ENCODE measurements around the gene TRMU. TPM values are rescaled to one million over a fixed set of nuclear protein-coding genes. Genes with fewer than 3 reads are reported as not detected.
A peak's percentile ranks its signal among the peaks of the same experiment; 100 is the strongest.

Gene TRMU
- total RNA-seq, 3 donors from 2014 or later, result 40.5 to 41.5 (median 41.2) TPM

DNA sequence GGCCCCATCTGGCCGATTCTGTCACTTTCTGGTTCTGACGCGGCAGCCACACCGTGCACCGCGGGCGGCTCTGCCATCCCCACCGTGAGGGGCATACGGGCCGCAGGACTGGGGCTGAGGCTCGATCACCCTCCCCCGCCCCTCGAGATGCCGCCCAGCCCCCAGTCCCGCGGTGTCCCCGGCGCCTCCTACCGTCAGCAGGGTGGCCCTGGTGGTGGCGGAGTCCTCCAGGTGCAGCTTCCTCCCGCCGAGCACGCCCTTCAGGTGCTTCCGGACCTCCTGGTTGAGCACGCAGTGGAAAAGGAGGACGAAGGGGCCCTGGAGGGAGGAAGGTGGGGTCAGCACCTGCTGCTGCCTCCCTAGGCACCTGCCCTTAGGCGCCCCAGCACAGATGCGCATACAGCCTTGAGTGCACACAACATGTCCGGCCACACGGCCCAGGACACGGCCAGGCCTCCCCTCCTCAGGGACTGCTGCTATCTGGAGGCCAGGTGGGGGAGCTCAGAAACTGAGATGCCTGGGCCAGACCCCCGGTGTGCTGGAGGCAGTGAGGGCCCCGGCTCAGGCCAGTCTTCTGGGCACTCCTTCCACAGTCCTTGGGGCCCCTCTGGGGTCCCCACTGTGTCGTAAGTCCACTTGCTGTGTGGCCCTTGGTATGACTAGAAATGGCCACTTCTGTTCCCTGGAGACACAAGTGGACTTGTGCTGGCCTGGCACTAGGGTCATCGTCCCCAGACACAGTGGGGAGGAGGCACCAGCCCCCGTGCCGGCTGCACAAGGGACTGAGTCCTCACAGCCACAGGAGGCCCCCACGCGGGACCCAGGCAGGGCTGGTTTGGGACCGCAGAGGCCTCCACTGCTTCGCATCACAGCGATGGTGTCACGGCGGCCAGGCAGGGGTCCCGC, 31.5 kb downstream of the TRMU start:
- Histone ChIP-seq H3K4me3 (no peak overlapping the region), H3K36me3 (ENCODE audit: low read depth) (no peaks in the 10 kb centered on the region), H3K9me3 (no peaks in the 10 kb centered on the region), H3K4me1 (ENCODE audit: low read depth) (peaks cover 8% of the 10 kb centered on the region)
- TF ChIP-seq, protein P1, sequence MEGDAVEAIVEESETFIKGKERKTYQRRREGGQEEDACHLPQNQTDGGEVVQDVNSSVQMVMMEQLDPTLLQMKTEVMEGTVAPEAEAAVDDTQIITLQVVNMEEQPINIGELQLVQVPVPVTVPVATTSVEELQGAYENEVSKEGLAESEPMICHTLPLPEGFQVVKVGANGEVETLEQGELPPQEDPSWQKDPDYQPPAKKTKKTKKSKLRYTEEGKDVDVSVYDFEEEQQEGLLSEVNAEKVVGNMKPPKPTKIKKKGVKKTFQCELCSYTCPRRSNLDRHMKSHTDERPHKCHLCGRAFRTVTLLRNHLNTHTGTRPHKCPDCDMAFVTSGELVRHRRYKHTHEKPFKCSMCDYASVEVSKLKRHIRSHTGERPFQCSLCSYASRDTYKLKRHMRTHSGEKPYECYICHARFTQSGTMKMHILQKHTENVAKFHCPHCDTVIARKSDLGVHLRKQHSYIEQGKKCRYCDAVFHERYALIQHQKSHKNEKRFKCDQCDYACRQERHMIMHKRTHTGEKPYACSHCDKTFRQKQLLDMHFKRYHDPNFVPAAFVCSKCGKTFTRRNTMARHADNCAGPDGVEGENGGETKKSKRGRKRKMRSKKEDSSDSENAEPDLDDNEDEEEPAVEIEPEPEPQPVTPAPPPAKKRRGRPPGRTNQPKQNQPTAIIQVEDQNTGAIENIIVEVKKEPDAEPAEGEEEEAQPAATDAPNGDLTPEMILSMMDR (IDR thresholded peaks at IDR 0.05), result no peak
- DNase-seq (peak in 2 of 3 donors; percentile 10 to 59), ATAC-seq (no peak)
- intact Hi-C loops (cut with DNase I, micrococcal nuclease), result loop anchor here in 1 of 2 donors (5.0 kb wide), 1 partner anchor 175 kb away; no protein-coding TSS in a partner anchor

DNA sequence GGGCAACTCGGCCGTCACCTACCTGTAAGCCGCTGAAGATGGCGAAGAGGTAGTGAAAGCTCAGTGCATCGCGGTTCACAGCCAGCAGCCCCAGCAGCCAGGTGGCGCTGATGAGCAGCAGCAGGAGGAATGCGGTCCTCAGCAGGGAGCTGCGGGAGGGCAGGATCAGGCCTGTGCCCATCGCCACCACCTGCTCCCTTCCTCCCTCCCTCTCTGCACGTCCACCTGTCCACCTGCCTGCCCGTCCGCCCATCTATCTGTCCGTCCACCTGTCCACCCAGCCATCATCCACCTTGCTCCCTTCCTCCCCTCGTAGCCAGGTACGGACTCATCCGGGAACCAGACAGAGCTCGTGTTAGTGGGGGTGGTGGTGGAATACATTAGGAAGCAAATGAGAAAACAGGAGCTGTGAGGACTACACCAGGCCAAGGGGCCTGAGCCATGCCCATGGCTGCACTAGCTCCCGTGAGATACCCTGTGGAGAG, 32.2 kb downstream of the TRMU start:
- Histone ChIP-seq H3K36me3 (ENCODE audit: low read depth) (no peaks in the 10 kb centered on the region), H3K4me3 (no peak overlapping the region), H3K9me3 (no peaks in the 10 kb centered on the region), H3K4me1 (ENCODE audit: low read depth) (peaks cover 8% of the 10 kb centered on the region)
- peak; percentile 82 for ATAC-seq
- TF ChIP-seq, protein P1 (IDR thresholded peaks at IDR 0.05), result peak; percentile 90
- DNase-seq, result peak; percentile 74 to 91 (median 90)
- intact Hi-C loops (cut with DNase I, micrococcal nuclease), result loop anchor here in 1 of 2 donors (5.0 kb wide), 1 partner anchor 175 kb away; no protein-coding TSS in a partner anchor

DNA sequence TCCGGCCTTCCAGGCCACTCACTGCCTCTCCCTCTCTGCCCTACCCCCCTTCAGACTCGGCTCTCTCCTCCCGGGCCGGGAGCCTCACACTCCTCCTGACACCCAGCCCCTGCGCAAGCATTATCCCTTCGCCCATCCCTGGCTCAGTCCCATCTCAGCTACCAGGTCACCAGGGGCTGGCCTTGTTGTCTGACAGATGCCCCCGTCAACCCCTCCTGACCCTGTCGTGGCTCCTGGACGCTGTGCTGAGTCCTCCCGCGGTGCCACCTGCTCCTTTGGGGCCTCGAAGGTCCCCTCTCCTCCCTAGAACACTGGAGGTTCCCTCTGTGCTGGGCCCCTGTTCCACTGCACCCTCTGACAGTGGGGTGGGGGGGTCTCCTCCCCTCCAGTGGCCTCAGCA, 32.9 kb downstream of the TRMU start:
- H3K4me1 ChIP-seq (ENCODE audit: low read depth), result peaks cover 14% of the 10 kb centered on the region
- H3K36me3 ChIP-seq (ENCODE audit: low read depth), result no peaks in the 10 kb centered on the region
- intact Hi-C loops (cut with DNase I, micrococcal nuclease), result loop anchor here in 1 of 2 donors (5.0 kb wide), 1 partner anchor 174 kb away; no protein-coding TSS in a partner anchor
- ATAC-seq (no peak), DNase-seq (peak in 2 of 3 donors; percentile 22 to 49)
- H3K9me3 ChIP-seq, result no peaks in the 10 kb centered on the region
- H3K4me3 ChIP-seq, result no peak overlapping the region
- TF ChIP-seq, protein P1 (IDR thresholded peaks at IDR 0.05), result no peak

DNA sequence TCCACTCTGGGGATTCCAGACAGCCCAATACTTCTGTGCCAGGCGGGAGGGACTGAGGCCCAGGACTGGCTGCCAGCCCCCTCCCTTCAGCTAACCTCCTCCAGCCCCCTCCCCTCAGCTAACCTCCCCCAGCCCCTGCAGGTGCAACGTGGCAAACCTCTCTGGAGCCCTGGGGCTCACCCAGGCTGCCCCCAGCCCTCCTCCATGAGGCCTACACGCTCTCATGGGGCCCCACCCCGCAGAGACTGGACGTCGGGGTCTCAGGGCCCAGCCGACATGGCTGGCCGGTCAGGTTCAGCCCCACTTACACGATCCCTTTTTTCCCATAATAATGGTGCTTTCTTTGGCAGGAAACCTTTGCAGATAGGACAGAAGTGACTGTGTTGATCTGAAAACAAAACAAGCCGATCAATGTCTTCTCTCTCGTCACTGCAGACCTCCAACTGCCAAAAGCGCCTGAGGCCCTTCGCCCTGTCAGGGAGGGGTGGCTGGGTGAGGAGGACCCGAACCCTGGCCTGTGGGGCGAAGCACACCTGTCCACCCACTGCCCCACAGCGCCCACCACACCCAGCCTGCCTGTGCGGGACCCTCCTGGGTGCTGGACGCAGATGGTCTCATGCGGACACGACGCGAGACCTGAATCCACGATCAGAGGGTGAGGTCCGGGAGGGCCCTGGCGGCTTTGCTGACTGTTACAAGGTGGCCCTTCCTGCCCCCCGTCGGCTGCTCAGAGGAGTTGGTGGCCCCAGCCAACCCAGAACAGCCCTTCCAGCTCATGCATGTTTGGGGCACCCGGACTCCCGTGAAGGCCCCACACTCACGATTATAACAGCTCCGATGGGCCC, 33.6 kb downstream of the TRMU start:
- ATAC-seq, result no peak
- intact Hi-C loops (cut with DNase I, micrococcal nuclease), result loop anchor here in 1 of 2 donors (5.0 kb wide), 1 partner anchor 173 kb away; no protein-coding TSS in a partner anchor

More for the DNA sequence above, 33.6 kb downstream of the TRMU start:
- peak in 1 of 3 donors; percentile 43 for DNase-seq
- Histone ChIP-seq H3K9me3 (no peaks in the 10 kb centered on the region), H3K36me3 (ENCODE audit: low read depth) (no peaks in the 10 kb centered on the region), H3K4me3 (no peak overlapping the region), H3K4me1 (ENCODE audit: low read depth) (peaks cover 19% of the 10 kb centered on the region)
- TF ChIP-seq, protein P1 (IDR thresholded peaks at IDR 0.05), result no peak
